Common myeloid progenitor, CD34-positive (primary cell): Measurements from ENCODE around the gene INMT.
"Not testable (repeated sequence)": the region's sequence is repeated elsewhere in the genome, so short reads cannot be mapped to it uniquely, and the experiment has no call there.

Experiments used
- CTCF ChIA-PET: fragments of 350-600 bp; sonication (Branson Sonifier 250); formaldehyde crosslinking; loops from one replicate; lab custom pipeline; 2021; ENCODE audit warnings: antibody characterized with exemption; lab: Charles Lee
- POLR2A ChIA-PET: fragments of 350-600 bp; sonication (Branson Sonifier 250); formaldehyde crosslinking; loops from one replicate; lab custom pipeline; 2021; ENCODE audit warnings: antibody characterized with exemption; lab: Charles Lee
- DNase-seq, 3 donors: peaks; one replicate each; pipeline versions ENCODE4 v3.0.0 to v3.0.0-alpha.2; 2013
- H3K27ac ChIP-seq, 2 experiments: 1 replicate in 1 of 2; 2 replicates in 1 of 2; pipeline ENCODE4 v1.7.0; 2013; ENCODE audit warnings: inconsistent platforms in 2 of 2, low read length in 2 of 2, mild to moderate bottlenecking in 2 of 2, low read depth in 1 of 2, moderate library complexity in 1 of 2; ENCODE audit not compliant: severe bottlenecking in 2 of 2, insufficient read depth in 1 of 2, poor library complexity in 1 of 2
- H3K27me3 ChIP-seq, 5 experiments: replicated peaks in 2 of 5; 1 replicate in 3 of 5; 2 replicates in 2 of 5; pipeline versions ENCODE4 v1.6.1 to v1.7.0; 2013; ENCODE audit warnings: low read length in 4 of 5, mild to moderate bottlenecking in 2 of 5, moderate library complexity in 2 of 5, inconsistent platforms in 1 of 5; ENCODE audit not compliant: insufficient read depth in 5 of 5, control insufficient read depth in 4 of 5
- H3K36me3 ChIP-seq, 4 experiments: 1 replicate in 2 of 4; 2 replicates in 2 of 4; pipeline versions ENCODE4 v1.6.1 to v1.7.0; 2013; ENCODE audit warnings: low read length in 3 of 4, control low read depth in 1 of 4, mild to moderate bottlenecking in 1 of 4; ENCODE audit not compliant: control insufficient read depth in 4 of 4, insufficient read depth in 4 of 4
- H3K4me1 ChIP-seq, 4 experiments: 1 replicate in 3 of 4; 2 replicates in 1 of 4; pipeline versions ENCODE4 v1.6.1 to v1.7.1; 2013; ENCODE audit warnings: low read length in 3 of 4, mild to moderate bottlenecking in 3 of 4, control low read depth in 1 of 4, inconsistent platforms in 1 of 4, moderate library complexity in 1 of 4; ENCODE audit not compliant: control insufficient read depth in 4 of 4, insufficient read depth in 4 of 4; ENCODE audit errors: control extremely low read depth in 1 of 4
- H3K4me3 ChIP-seq, 7 experiments: 1 replicate in 4 of 7; 2 replicates in 3 of 7; pipeline versions ENCODE4 v1.5.1 to v1.7.0; 2013; ENCODE audit warnings: mild to moderate bottlenecking in 7 of 7, low read length in 6 of 7, moderate library complexity in 6 of 7, inconsistent platforms in 2 of 7, low read depth in 2 of 7, control low read depth in 1 of 7; ENCODE audit not compliant: insufficient read depth in 4 of 7, control insufficient read depth in 1 of 7; ENCODE audit errors: extremely low read depth in 1 of 7
- H3K9me3 ChIP-seq, 5 experiments: 1 replicate in 4 of 5; 2 replicates in 1 of 5; pipeline versions ENCODE4 v1.6.1 to v1.7.1; 2013; ENCODE audit warnings: low read length in 4 of 5, mild to moderate bottlenecking in 2 of 5, inconsistent platforms in 1 of 5, low read depth in 1 of 5, moderate library complexity in 1 of 5; ENCODE audit not compliant: control insufficient read depth in 4 of 5, insufficient read depth in 2 of 5; ENCODE audit errors: control extremely low read depth in 1 of 5
- WGBS: methylation state at CpG from one replicate; pipeline ENCODE4 v1.1.5; 2013; ENCODE audit not compliant: insufficient coverage; 5-methylcytosine and 5-hydroxymethylcytosine counted together

INMT gene

DNA sequence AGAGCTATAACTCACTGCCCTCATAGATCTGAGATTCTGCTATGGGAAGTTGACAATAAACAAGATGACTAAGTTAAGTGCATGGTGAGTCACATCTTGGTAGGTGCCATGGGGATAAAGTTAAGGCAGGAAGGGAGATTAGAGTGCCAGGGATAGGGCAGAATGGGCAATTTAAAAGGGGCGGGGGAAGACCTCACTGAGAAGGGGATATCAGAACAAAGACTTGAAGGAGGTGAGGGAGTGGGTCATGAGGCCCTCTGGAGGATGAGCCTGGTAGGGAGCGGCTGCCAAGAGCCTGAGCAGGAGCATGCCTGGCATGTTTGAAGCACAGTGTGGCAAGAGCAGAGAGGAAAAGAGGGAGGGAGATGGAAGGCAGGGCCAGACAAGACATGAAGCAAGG lies 34.8 kb upstream of the INMT start:
- no peaks in the 10 kb centered on the region for H3K4me1 ChIP-seq
- ChIA-PET POLR2A (no interaction called here), CTCF (interaction anchor here (0.9 kb wide), 1 partner anchor 24 kb away, joined by 3 read pairs; no protein-coding TSS in a partner anchor)
- no peak for DNase-seq
- peaks cover 0 to 24% (median 5%) of the 10 kb centered on the region in 5 experiments for H3K9me3 ChIP-seq
- 94% methylated on average over 2 of the region's 2 CpGs for WGBS
- peaks cover 0 to 4% (median 0%) of the 10 kb centered on the region in 5 experiments for H3K27me3 ChIP-seq
- H3K4me3 ChIP-seq: no peak overlapping the region
- no peak overlapping the region for H3K27ac ChIP-seq
- H3K36me3 ChIP-seq: no peaks in the 10 kb centered on the region

DNA sequence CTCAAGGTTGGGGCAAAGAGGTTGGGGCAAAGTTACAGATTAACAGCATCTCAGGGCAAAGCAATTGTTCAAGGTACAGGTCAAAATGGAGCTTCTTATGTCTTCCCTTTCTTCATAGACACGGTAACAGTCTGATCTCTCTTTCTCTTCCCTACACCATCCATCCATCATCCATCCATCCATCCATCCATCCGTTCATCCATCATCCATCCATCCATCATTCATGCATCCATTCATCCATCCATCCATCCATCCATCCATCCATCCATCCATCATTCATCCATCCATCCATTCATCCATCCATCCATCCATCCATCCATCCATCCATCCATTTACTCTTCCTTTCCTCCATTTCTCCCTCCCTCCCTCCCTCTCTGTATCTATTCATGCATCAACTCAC lies 32.5 kb upstream of the INMT start:
- H3K27ac ChIP-seq, DNase-seq, H3K27me3 ChIP-seq, H3K4me1 ChIP-seq, POLR2A ChIA-PET, CTCF ChIA-PET, H3K4me3 ChIP-seq, H3K36me3 ChIP-seq: not testable (repeated sequence)
- 95% methylated on average over 2 of the region's 2 CpGs for WGBS
- H3K9me3 ChIP-seq: peaks cover 0 to 24% (median 5%) of the 10 kb centered on the region in 5 experiments

DNA sequence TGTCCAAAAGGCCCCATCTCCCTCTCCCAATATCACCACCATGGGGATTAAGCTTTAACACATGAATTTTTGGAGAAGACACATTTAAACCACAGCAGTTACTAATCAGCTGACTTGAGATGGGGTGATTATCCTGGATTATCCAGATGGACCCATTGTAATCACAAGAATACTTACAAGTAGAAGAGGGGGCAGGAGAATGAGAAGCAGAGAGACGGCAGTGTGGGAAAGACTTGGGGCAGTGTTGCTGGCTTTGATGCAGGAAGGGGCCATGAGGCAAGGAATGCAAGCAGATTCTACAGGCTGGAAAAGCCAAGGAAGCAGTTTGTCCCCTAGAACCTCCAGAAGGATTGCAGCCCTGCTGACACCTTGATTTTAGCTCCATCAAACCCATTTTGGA lies 30.7 kb upstream of the INMT start:
- no peaks in the 10 kb centered on the region for H3K4me1 ChIP-seq
- no peak overlapping the region for H3K4me3 ChIP-seq
- ChIA-PET POLR2A (no interaction called here), CTCF (no interaction called here)
- no peak for DNase-seq
- no peak overlapping the region for H3K27ac ChIP-seq
- H3K36me3 ChIP-seq: no peaks in the 10 kb centered on the region
- 100% methylated on average over 1 of the region's 1 CpG for WGBS
- peaks cover 0 to 5% (median 0%) of the 10 kb centered on the region in 5 experiments for H3K27me3 ChIP-seq
- H3K9me3 ChIP-seq: peaks cover 0 to 24% (median 5%) of the 10 kb centered on the region in 5 experiments

DNA sequence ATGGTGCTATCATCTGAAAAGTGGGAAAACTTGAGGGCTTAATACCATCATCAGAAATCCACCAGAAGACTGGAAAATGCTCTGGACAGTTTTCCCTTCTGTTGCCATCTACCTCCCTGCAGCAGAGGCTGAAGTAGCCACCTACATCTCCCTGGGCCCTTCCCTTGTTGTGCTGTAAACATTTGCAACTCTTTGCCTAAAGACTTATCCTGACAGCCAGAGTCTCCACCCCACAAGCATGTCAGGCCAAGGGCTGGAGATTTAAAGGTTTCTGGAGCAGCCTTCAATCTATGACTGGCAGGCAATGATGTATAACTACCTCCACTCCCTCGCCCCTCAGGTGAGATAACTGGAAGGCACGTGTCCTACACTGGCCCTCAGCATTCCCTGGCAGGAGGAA lies 29.7 kb upstream of the INMT start:
- H3K27me3 ChIP-seq: peaks cover 0 to 5% (median 0%) of the 10 kb centered on the region in 5 experiments
- DNase-seq: no peak
- ChIA-PET CTCF (no interaction called here), POLR2A (no interaction called here)
- H3K36me3 ChIP-seq: no peaks in the 10 kb centered on the region
- H3K27ac ChIP-seq: no peak overlapping the region
- H3K4me3 ChIP-seq: no peak overlapping the region
- peaks cover 0 to 22% (median 5%) of the 10 kb centered on the region in 5 experiments for H3K9me3 ChIP-seq
- 75% methylated on average over 2 of the region's 2 CpGs for WGBS
- H3K4me1 ChIP-seq: peaks cover 0 to 8% (median 6%) of the 10 kb centered on the region in 4 experiments

- CTCF ChIA-PET: interaction anchor here (1.1 kb wide), 1 partner anchor 40 kb away, joined by 3 read pairs; the partner anchor contains the start of gene CRHR2
- Histone ChIP-seq H3K27me3 (peaks cover 0 to 5% (median 0%) of the 10 kb centered on the region in 5 experiments), H3K4me3 (no peak overlapping the region), H3K9me3 (peaks cover 0 to 18% (median 5%) of the 10 kb centered on the region in 5 experiments), H3K4me1 (peaks cover 0 to 13% (median 8%) of the 10 kb centered on the region in 4 experiments), H3K36me3 (no peaks in the 10 kb centered on the region), H3K27ac (no peak overlapping the region)
- POLR2A ChIA-PET: no interaction called here
- no peak for DNase-seq
Measured at GRCh38 chr7:30722671-30723070, 29.3 kb upstream of the INMT start.

- Histone ChIP-seq H3K4me3 (no peak overlapping the region), H3K27me3 (peaks cover 0 to 5% (median 0%) of the 10 kb centered on the region in 5 experiments), H3K4me1 (peaks cover 0 to 15% (median 9%) of the 10 kb centered on the region in 4 experiments), H3K9me3 (peaks cover 0 to 11% (median 1%) of the 10 kb centered on the region in 5 experiments), H3K27ac (no peak overlapping the region), H3K36me3 (no peaks in the 10 kb centered on the region)
- WGBS: no CpG with 5 or more reads among the region's 4 CpGs
- ChIA-PET CTCF (interaction anchor here (1.1 kb wide), 1 partner anchor 41 kb away, joined by 3 read pairs; the partner anchor contains the start of gene CRHR2), POLR2A (no interaction called here)
- no peak for DNase-seq
Measured at GRCh38 chr7:30723776-30724175, 28.2 kb upstream of the INMT start.

GRCh38 chr7:30726296-30727006 lies 25.5 kb upstream of the INMT start:
- H3K27me3 ChIP-seq: peaks cover 0 to 9% (median 0%) of the 10 kb centered on the region in 5 experiments
- ChIA-PET CTCF (interaction anchor here (0.9 kb wide), 1 partner anchor 44 kb away, joined by 4 read pairs; the partner anchor contains the start of gene CRHR2), POLR2A (no interaction called here)
- H3K36me3 ChIP-seq: no peaks in the 10 kb centered on the region
- DNase-seq: no peak
- H3K27ac ChIP-seq: no peak overlapping the region
- peaks cover 0 to 17% (median 9%) of the 10 kb centered on the region in 4 experiments for H3K4me1 ChIP-seq
- H3K4me3 ChIP-seq: no peak overlapping the region
- no peaks in the 10 kb centered on the region for H3K9me3 ChIP-seq
- 100% methylated on average over 3 of the region's 7 CpGs for WGBS
